ENCODE measurements around the gene PPFIBP1. TPM values are rescaled to one million over a fixed set of nuclear protein-coding genes. Genes with fewer than 3 reads are reported as not detected.

Gene PPFIBP1
- total and polyA plus RNA-seq, 9 of the 15 experiments (the other 6 are each of a cell fraction or from before 2014, with no cell fraction given) = 0.46 to 3.5 (median 1.8) TPM

GRCh38 chr12:27516625-27517024, 7.4 kb upstream of the PPFIBP1 start:
- WGBS (ENCODE audit: insufficient coverage, low coverage, missing lambda C conversion rate) = 3% methylated on average over 4 of the region's 4 CpGs
- DNase-seq (ENCODE audit: extremely low read depth in 1 of 4, low spot score in 3 of 4) = no peak
- ChIA-PET CTCF (ENCODE audit: low intra/inter-chr PET ratio) (no interaction called here), POLR2A (no interaction called here)
- Histone ChIP-seq H3K9ac (ENCODE audit: insufficient read depth in 1 of 2, low read depth in 2 of 2, low read length in 2 of 2) (no peak overlapping the region), H3K4me2 (ENCODE audit: insufficient read depth, low read length) (no peak overlapping the region), H3K9me1 (ENCODE audit: control insufficient read depth, insufficient read depth, low read length) (no peaks in the 10 kb centered on the region), H3K4me3 (no peak overlapping the region), H3K27me3 (ENCODE audit: control insufficient read depth in 2 of 2, insufficient read depth in 2 of 2, low read length in 2 of 2) (peaks cover 15 to 17% of the 10 kb centered on the region in 2 experiments; a peak in 4 of 5 replicates), H3K4me1 (replicated peaks in 1 of 2; ENCODE audit: control insufficient read depth in 2 of 2, insufficient read depth in 2 of 2, low read length in 2 of 2) (peaks cover 4 to 11% of the 10 kb centered on the region in 2 experiments; a peak in 3 of 5 replicates), H3K27ac (ENCODE audit: extremely low read depth, low read depth, low read length) (no peak overlapping the region), H2AFZ (ENCODE audit: low read depth, low read length) (no peak overlapping the region), H4K20me1 (replicated peaks; ENCODE audit: control insufficient read depth, insufficient read depth, low read length) (no peaks in the 10 kb centered on the region), H3K36me3 (ENCODE audit: control insufficient read depth, insufficient read depth, low read length) (no peaks in the 10 kb centered on the region), H3K9me3 (replicated peaks; ENCODE audit: control insufficient read depth, insufficient read depth, low read depth, low read length) (no peaks in the 10 kb centered on the region), H3K79me2 (ENCODE audit: control insufficient read depth, insufficient read depth, low read length) (no peaks in the 10 kb centered on the region)
- intact Hi-C loops (cut with micrococcal nuclease) = no loop called here
- no TSS peak for BruUV-seq (replicated peaks)
- in situ Hi-C loops (cut with MboI) = no loop called here
- no peak for FAIRE-seq
- ATAC-seq = no peak
- no peak for TF ChIP-seq KDM4B (IDR thresholded peaks at IDR 0.05; ENCODE audit: borderline replicate concordance in 2 of 2, low read depth in 1 of 2)
- TF ChIP-seq ZNF668 (CRISPR knock-in tag; IDR thresholded peaks at IDR 0.05) = no peak
- no peak for TF ChIP-seq ZNF311 (CRISPR knock-in tag; IDR thresholded peaks at IDR 0.05)
- TF ChIP-seq GATA2 (CRISPR knock-in tag; IDR thresholded peaks at IDR 0.05) = no peak
- no peak for TF ChIP-seq RERE (CRISPR knock-in tag; IDR thresholded peaks at IDR 0.05; ENCODE audit: borderline replicate concordance)
- no peak for TF ChIP-seq NR1H2 (CRISPR knock-in tag; IDR thresholded peaks at IDR 0.05)
- no peak for TF ChIP-seq SAFB2 (IDR thresholded peaks at IDR 0.05; ENCODE audit: borderline replicate concordance, low read depth, low read length, severe bottlenecking)
- TF ChIP-seq RFX1 (IDR thresholded peaks at IDR 0.05) = no peak
- no peak for TF ChIP-seq HIVEP1 (CRISPR knock-in tag; IDR thresholded peaks at IDR 0.05)
- no peak for TF ChIP-seq SNRNP70 (optimal IDR thresholded peaks at IDR 0.05; ENCODE audit: low read depth, low read length)
- no peak for TF ChIP-seq MCM3 (IDR thresholded peaks at IDR 0.05)
- no peak for TF ChIP-seq IRF2 (CRISPR knock-in tag; IDR thresholded peaks at IDR 0.05)
- no peak for TF ChIP-seq ZBTB34 (CRISPR knock-in tag; IDR thresholded peaks at IDR 0.05)
- TF ChIP-seq ZBTB5 (IDR thresholded peaks at IDR 0.05) = no peak
- no peak for TF ChIP-seq CREBBP (IDR thresholded peaks at IDR 0.05; ENCODE audit: low read depth, low read length)

All from K562 (cell line).